ENCODE measurements around the gene SOCS7.

DNA sequence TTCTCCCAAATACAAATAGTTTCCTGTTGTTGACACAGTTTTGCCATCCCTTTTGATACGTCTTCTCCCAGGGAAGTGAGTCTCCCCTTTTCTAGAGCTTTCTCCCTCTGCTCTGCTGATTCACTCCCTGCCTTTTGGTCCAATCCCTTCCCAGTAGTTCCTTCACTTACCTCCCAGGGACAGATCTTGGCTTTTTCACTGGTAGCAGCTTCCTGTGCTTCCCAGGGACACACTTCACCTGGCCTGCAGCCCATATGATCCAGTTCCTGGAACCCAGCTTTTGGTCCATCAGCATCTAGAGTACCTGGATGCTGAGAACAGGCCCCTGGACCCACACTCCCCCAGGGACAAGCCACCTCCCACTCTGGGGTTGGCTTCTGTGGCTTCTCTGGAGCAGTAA lies 23.7 kb upstream of the SOCS7 start:
- TF ChIP-seq, protein P1, sequence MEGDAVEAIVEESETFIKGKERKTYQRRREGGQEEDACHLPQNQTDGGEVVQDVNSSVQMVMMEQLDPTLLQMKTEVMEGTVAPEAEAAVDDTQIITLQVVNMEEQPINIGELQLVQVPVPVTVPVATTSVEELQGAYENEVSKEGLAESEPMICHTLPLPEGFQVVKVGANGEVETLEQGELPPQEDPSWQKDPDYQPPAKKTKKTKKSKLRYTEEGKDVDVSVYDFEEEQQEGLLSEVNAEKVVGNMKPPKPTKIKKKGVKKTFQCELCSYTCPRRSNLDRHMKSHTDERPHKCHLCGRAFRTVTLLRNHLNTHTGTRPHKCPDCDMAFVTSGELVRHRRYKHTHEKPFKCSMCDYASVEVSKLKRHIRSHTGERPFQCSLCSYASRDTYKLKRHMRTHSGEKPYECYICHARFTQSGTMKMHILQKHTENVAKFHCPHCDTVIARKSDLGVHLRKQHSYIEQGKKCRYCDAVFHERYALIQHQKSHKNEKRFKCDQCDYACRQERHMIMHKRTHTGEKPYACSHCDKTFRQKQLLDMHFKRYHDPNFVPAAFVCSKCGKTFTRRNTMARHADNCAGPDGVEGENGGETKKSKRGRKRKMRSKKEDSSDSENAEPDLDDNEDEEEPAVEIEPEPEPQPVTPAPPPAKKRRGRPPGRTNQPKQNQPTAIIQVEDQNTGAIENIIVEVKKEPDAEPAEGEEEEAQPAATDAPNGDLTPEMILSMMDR (IDR thresholded peaks at IDR 0.05): no peak
- TF ChIP-seq EP300 (IDR thresholded peaks at IDR 0.05; ENCODE audit: low read depth): no peak

All from transverse colon (tissue), 3 donors.